A673 (cell line): ENCODE measurements around the gene CLASP2. TPM values are rescaled to one million over a fixed set of nuclear protein-coding genes. Genes with fewer than 3 reads are reported as not detected.
"Not testable (repeated sequence)": the region's sequence is repeated elsewhere in the genome, so short reads cannot be mapped to it uniquely, and the experiment has no call there.

Experiments used
- BruUV-seq: library from RNA; stranded (reverse); fragments of 400-500 nt; replicated peaks from 2 replicates; lab custom pipeline; 2021; lab: Mats Ljungman, UMichigan
- CTCF ChIA-PET: fragments of 300-600 bp; sonication (Branson Sonifier 250); formaldehyde crosslinking; loops from one replicate; lab custom pipeline; 2022; ENCODE audit warnings: antibody characterized with exemption; lab: Charles Lee
- POLR2A ChIA-PET: fragments of 300-600 bp; sonication (Branson Sonifier 250); formaldehyde crosslinking; loops from one replicate; lab custom pipeline; 2022; ENCODE audit warnings: antibody characterized with exemption; ENCODE audit not compliant: low non-redundant PET; lab: Charles Lee
- DNase-seq: peaks from one replicate; pipeline ENCODE4 v3.0.0-alpha.2; 2015; ENCODE audit warnings: low spot score
- H3K27ac ChIP-seq: fragments of 200-600 bp; sonication (generic); 2 replicates; pipeline ENCODE4 v1.5.1; 2016; ENCODE audit warnings: mixed run types, low read depth, mild to moderate bottlenecking, mixed read lengths, antibody characterized with exemption, low read length; ENCODE audit not compliant: poor library complexity, severe bottlenecking
- H3K27me3 ChIP-seq: fragments of 200-600 bp; sonication (generic); replicated peaks from 2 replicates; pipeline ENCODE4 v1.6.1; 2017; ENCODE audit warnings: mixed run types, low read depth, mild to moderate bottlenecking, mixed read lengths, antibody characterized with exemption, low read length; ENCODE audit not compliant: insufficient read depth, poor library complexity
- H3K36me3 ChIP-seq: fragments of 200-600 bp; sonication (generic); 2 replicates; pipeline ENCODE4 v1.6.1; 2016; ENCODE audit warnings: mixed run types, mild to moderate bottlenecking, mixed read lengths, antibody characterized with exemption, low read length; ENCODE audit not compliant: insufficient read depth, poor library complexity, severe bottlenecking
- H3K4me1 ChIP-seq: fragments of 200-600 bp; sonication (generic); 2 replicates; pipeline ENCODE4 v1.6.1; 2017; ENCODE audit warnings: mixed run types, mild to moderate bottlenecking, mixed read lengths, antibody characterized with exemption, low read length; ENCODE audit not compliant: insufficient read depth, poor library complexity, severe bottlenecking
- H3K4me3 ChIP-seq: fragments of 200-600 bp; sonication (generic); 2 replicates; pipeline ENCODE4 v1.5.1; 2016; ENCODE audit warnings: low read depth, mixed run types, mild to moderate bottlenecking, mixed read lengths, low read length; ENCODE audit not compliant: poor library complexity, severe bottlenecking
- H3K9me3 ChIP-seq: fragments of 200-600 bp; sonication (generic); 2 replicates; pipeline ENCODE4 v1.6.1; 2016; ENCODE audit warnings: mixed run types, low read depth, mild to moderate bottlenecking, mixed read lengths, antibody characterized with exemption, low read length; ENCODE audit not compliant: poor library complexity, severe bottlenecking
- EZH2 ChIP-seq: fragments of 200-600 bp; sonication (generic); IDR thresholded peaks from 2 replicates; pipeline ENCODE4 v1.6.1; 2017; ENCODE audit warnings: borderline replicate concordance, low read depth, mild to moderate bottlenecking, mixed read lengths, antibody characterized with exemption, low read length; ENCODE audit not compliant: poor library complexity, severe bottlenecking
- intact Hi-C: fragments of 100-400 bp; cut with micrococcal nuclease; formaldehyde crosslinking; loops from one replicate; pipeline ENCODE4 v1.10.0; 2022; ENCODE audit not compliant: unreplicated experiment
- total RNA-seq: library from RNA; stranded (reverse); gene quantifications from 2 replicates; pipeline ENCODE4 v1.2.3, GENCODE V29; 2021
- TF ChIP-seq, protein P1 (sequence below): fragments of 300-800, 200-600 bp; sonication (generic); conservative IDR thresholded peaks from 2 replicates; pipeline ENCODE4 v1.5.1; 2017; ENCODE audit warnings: low read depth, mild to moderate bottlenecking, antibody characterized with exemption, low read length, moderate library complexity, mixed read lengths

CLASP2 gene
- total RNA-seq, 1 experiment from 2014 or later = 67.4 TPM

DNA sequence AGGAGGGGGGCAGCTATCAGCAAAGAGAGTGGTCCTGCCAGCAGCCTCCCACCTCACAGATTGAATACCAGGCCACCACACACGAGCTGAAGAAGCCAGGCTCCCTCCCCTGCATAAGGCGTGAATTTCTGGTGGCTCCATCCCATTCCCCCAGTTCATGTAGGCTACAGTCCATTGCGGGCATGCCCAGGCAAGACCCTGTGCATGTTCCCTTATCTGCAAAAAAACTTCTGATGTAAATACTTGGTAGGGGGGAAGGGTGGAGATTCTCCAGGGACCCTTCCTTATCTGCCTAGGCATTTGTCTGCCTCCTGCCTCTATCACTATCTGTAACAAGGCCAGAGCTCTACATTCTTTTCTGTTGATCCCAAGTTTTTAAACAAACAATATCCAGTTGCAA is 250.3 kb downstream of the CLASP2 start:
- intact Hi-C loops = no loop called here
- Histone ChIP-seq H3K27ac (no peak overlapping the region), H3K4me1 (no peaks in the 10 kb centered on the region), H3K9me3 (no peaks in the 10 kb centered on the region), H3K27me3 (no peaks in the 10 kb centered on the region), H3K36me3 (no peaks in the 10 kb centered on the region), H3K4me3 (no peak overlapping the region)
- TF ChIP-seq, protein P1, sequence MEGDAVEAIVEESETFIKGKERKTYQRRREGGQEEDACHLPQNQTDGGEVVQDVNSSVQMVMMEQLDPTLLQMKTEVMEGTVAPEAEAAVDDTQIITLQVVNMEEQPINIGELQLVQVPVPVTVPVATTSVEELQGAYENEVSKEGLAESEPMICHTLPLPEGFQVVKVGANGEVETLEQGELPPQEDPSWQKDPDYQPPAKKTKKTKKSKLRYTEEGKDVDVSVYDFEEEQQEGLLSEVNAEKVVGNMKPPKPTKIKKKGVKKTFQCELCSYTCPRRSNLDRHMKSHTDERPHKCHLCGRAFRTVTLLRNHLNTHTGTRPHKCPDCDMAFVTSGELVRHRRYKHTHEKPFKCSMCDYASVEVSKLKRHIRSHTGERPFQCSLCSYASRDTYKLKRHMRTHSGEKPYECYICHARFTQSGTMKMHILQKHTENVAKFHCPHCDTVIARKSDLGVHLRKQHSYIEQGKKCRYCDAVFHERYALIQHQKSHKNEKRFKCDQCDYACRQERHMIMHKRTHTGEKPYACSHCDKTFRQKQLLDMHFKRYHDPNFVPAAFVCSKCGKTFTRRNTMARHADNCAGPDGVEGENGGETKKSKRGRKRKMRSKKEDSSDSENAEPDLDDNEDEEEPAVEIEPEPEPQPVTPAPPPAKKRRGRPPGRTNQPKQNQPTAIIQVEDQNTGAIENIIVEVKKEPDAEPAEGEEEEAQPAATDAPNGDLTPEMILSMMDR = no peak
- TF ChIP-seq EZH2 = no peak
- no peak for DNase-seq
- CTCF ChIA-PET = no interaction called here
- BruUV-seq = no TSS peak
- POLR2A ChIA-PET = no interaction called here

DNA sequence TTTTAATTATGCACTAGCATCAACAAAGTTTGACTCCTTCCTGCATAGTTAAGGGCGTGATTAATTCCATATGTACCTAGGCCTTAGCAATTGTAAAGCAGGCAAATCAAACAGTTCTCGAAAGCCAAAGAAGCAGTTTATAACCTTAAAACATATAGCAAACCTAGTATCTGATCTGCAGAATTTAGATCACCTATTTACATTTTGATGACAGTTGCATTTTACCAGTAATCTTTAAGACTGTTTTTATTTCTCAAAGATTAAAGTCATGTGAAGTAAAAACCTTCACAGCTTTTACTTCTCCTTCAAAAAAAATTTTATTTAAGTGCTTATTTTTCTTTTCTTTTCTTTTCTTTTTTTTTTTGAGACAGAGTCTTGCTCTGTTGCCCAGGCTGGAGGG is 257.0 kb downstream of the CLASP2 start:
- Histone ChIP-seq H3K9me3 (peaks cover 26% of the 10 kb centered on the region), H3K27ac (no peak overlapping the region), H3K4me1 (no peaks in the 10 kb centered on the region), H3K27me3 (no peaks in the 10 kb centered on the region), H3K36me3 (no peaks in the 10 kb centered on the region), H3K4me3 (no peak overlapping the region)
- DNase-seq = no peak
- intact Hi-C loops = no loop called here
- BruUV-seq = no TSS peak
- ChIA-PET POLR2A (no interaction called here), CTCF (no interaction called here)
- TF ChIP-seq, protein P1 = no peak
- TF ChIP-seq EZH2 = no peak

DNA sequence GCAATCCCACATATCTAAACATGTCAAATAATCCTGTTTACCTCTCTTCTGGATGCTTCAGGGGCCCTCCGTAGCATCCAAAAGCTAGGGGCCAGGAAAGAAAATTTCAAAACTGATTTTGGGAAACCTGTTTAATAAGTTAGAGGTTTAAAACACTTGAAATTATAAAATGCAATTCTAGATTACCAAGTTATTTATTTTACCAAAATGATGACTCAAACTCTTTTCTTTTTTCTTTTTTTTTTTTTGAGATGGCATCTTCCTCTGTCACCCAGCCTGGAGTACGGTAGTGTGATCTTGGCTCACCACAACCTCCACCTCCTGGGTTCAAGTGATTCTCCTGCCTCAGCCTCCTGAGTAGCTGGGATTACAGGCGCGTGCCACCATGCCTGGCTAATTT is 258.5 kb downstream of the CLASP2 start:
- CTCF ChIA-PET, intact Hi-C loops, POLR2A ChIA-PET: not testable (repeated sequence)

DNA sequence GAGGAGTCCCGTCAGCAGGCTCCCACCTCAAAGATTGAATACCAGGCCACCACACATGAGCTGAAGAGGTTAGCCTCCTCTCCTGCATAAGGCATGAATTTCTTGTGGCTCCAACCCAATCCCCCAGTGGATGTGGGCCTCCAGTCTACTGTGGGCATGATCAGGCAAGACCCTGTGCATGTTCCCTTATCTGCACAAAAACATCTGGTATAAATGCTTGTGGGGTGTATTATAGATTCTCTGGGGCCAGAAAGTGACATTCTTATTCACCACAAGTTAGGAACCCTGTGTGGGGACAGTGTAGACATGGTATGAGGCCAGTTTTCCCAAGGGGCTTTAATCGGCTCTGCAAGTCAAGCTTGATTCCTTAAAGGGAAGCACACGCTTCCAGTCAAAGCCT is 259.6 kb downstream of the CLASP2 start:
- H3K27me3 ChIP-seq = no peaks in the 10 kb centered on the region
- POLR2A ChIA-PET = no interaction called here
- no peaks in the 10 kb centered on the region for H3K4me1 ChIP-seq
- no peak for DNase-seq
- CTCF ChIA-PET = no interaction called here
- no TSS peak for BruUV-seq
- intact Hi-C loops = no loop called here
- no peak overlapping the region for H3K27ac ChIP-seq
- TF ChIP-seq, protein P1 = no peak
- TF ChIP-seq EZH2 = no peak
- no peaks in the 10 kb centered on the region for H3K36me3 ChIP-seq
- H3K4me3 ChIP-seq = no peak overlapping the region
- H3K9me3 ChIP-seq = peaks cover 26% of the 10 kb centered on the region

More for the DNA sequence above, 258.5 kb downstream of the CLASP2 start:
- H3K4me3 ChIP-seq, H3K4me1 ChIP-seq, H3K27me3 ChIP-seq, H3K27ac ChIP-seq, H3K36me3 ChIP-seq, BruUV-seq, DNase-seq: not testable (repeated sequence)
- peaks cover 26% of the 10 kb centered on the region for H3K9me3 ChIP-seq
